Prostate gland (tissue), 2 donors: ENCODE measurements around the gene UFC1. TPM values are rescaled to one million over a fixed set of nuclear protein-coding genes. Genes with fewer than 3 reads are reported as not detected.

Experiments
- DNase-seq: peaks from one replicate; pipeline ENCODE4 v3.0.0-alpha.2; 2019; ENCODE audit warnings: low spot score
- H3K27ac ChIP-seq, 2 donors: fragments of 200-600 bp; sonication (generic); 2 replicates each; pipeline ENCODE4 v1.5.1; 2017 to 2019
- H3K27me3 ChIP-seq: fragments of 200-600 bp; sonication (generic); replicated peaks from 2 replicates; pipeline ENCODE4 v1.5.1; 2019; ENCODE audit not compliant: insufficient read depth
- H3K36me3 ChIP-seq, 2 donors: fragments of 200-600 bp; sonication (generic); 1 replicate in 1 of 2; 2 replicates in 1 of 2; pipeline versions ENCODE4 v1.5.1 to v1.8.1; 2017 to 2019
- H3K4me1 ChIP-seq: fragments of 200-600 bp; sonication (generic); replicated peaks from 2 replicates; pipeline ENCODE4 v1.5.1; 2019
- H3K4me3 ChIP-seq, 2 donors: fragments of 200-600 bp; sonication (generic); 2 replicates each; pipeline ENCODE4 v1.5.1; 2017 to 2019
- H3K9me3 ChIP-seq: fragments of 200-600 bp; sonication (generic); 2 replicates; pipeline ENCODE4 v1.5.1; 2017
- POLR2A ChIP-seq: fragments of 450-650 bp; IDR thresholded peaks from one replicate; pipeline ENCODE4 v1.6.1; 2016; ENCODE audit warnings: antibody characterized with exemption, mild to moderate bottlenecking
- POLR2AphosphoS5 ChIP-seq: sonication (generic); formaldehyde crosslinking; IDR thresholded peaks from one replicate; pipeline ENCODE4 v1.6.1; 2017; ENCODE audit warnings: antibody characterized with exemption
- WGBS: methylation state at CpG from one replicate; pipeline ENCODE4 v1.1.5; 2018; 5-methylcytosine and 5-hydroxymethylcytosine counted together
- intact Hi-C: fragments of 100-400 bp; cut with DNase I; formaldehyde crosslinking; loops from one replicate; pipeline ENCODE4 v1.14.2; 2022
- total RNA-seq, 2 donors: library from RNA; depleted of rRNA; stranded (reverse); fragments of >200 nt; gene quantifications; one replicate each; pipeline ENCODE4 v1.1.0, GENCODE V29; 2016
- TF ChIP-seq, protein P1 (sequence below), 4 experiments: fragments of 200-600 bp in 2 of 4; fragments of 450-650 bp in 2 of 4; sonication (generic) in 2 of 4; IDR thresholded peaks; 1 replicate in 3 of 4; 2 replicates in 1 of 4; pipeline ENCODE4 v1.5.1; 2016 to 2019; ENCODE audit warnings: antibody characterized with exemption in 4 of 4, mild to moderate bottlenecking in 2 of 4, moderate library complexity in 2 of 4

Gene UFC1
- total RNA-seq, 2 donors from 2014 or later = 71.3 to 72.8 TPM

- Histone ChIP-seq H3K27me3 (no peaks in the 10 kb centered on the region), H3K36me3 (peaks cover 0 to 5% of the 10 kb centered on the region in 2 donors), H3K27ac (peak overlapping the region; percentile 84 to 87), H3K4me1 (no peaks in the 10 kb centered on the region), H3K4me3 (peak overlapping the region; percentile 75 to 77), H3K9me3 (no peaks in the 10 kb centered on the region)
- TF ChIP-seq, protein P1, sequence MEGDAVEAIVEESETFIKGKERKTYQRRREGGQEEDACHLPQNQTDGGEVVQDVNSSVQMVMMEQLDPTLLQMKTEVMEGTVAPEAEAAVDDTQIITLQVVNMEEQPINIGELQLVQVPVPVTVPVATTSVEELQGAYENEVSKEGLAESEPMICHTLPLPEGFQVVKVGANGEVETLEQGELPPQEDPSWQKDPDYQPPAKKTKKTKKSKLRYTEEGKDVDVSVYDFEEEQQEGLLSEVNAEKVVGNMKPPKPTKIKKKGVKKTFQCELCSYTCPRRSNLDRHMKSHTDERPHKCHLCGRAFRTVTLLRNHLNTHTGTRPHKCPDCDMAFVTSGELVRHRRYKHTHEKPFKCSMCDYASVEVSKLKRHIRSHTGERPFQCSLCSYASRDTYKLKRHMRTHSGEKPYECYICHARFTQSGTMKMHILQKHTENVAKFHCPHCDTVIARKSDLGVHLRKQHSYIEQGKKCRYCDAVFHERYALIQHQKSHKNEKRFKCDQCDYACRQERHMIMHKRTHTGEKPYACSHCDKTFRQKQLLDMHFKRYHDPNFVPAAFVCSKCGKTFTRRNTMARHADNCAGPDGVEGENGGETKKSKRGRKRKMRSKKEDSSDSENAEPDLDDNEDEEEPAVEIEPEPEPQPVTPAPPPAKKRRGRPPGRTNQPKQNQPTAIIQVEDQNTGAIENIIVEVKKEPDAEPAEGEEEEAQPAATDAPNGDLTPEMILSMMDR (IDR thresholded peaks at IDR 0.05) = no peak
- no peak for TF ChIP-seq POLR2A
- WGBS = 14% methylated on average over 17 of the region's 17 CpGs
- no peak for DNase-seq
- intact Hi-C loops = no loop called here
These were observed 22.8 kb downstream of the UFC1 start for GRCh38 chr1:161176468-161177111.

DNA sequence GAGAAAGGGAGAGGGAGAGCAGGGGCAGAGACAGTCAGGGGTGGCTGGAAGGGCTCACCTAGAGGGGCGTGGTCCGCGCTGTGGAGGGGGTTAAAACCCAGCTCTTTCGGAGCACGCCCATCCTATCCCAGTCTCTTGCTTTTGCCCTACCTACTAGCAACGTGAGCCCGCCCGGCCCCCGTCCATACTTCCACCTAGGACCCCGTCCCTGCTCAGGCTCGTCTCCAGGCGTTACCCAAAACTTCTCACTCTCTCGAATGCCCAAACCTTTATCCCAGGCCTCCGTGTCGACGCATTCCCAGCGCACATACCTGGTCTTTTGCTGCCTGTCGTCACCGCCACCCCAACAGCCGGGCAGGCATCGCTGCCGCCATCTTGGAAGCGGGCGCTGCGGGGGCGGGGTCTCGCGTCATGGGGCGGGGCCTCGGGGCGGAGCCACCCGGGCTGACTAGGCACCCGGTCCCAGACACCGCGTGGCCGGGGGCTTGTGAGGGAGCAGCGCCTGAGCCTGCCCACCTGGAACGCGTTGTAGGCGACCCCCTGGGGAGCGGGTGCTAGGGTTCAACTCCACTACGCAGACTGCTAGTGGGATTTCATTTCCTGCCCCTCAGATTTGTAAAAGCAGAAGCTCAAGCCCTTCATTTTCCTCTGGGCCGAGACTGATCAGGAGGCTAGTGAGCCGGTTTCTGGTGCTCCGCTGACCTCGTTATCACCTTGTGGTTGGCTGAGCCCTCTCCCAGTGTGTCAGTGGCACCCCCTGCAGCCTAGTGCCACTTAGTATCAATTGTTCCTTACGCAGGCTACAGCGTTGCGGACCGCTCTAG, 23.5 kb downstream of the UFC1 start, which contains the start of gene B4GALT3:
Gene B4GALT3 (minus strand): TSS at position 396 of the 824 bp plus-strand sequence. CDS start 1,447 bp downstream, outside the sequence.
- intact Hi-C loops = no loop called here
- Histone ChIP-seq H3K36me3 (no peaks in the 10 kb centered on the region), H3K4me1 (no peaks in the 10 kb centered on the region), H3K27ac (peak within 1 kb of the TSS; percentile 84 to 87), H3K9me3 (no peaks in the 10 kb centered on the region), H3K27me3 (no peaks in the 10 kb centered on the region), H3K4me3 (peak within 1 kb of the TSS; percentile 75 to 77)
- 3% methylated on average over 28 of the region's 50 CpGs for whole genome bisulfite sequencing
- TF ChIP-seq POLR2AphosphoS5 = peak; percentile 89
- peak; percentile 70 for TF ChIP-seq POLR2A
- TF ChIP-seq, protein P1 (IDR thresholded peaks at IDR 0.05) = no peak
- DNase-seq = peak; percentile 84

- Histone ChIP-seq H3K4me1 (no peaks in the 10 kb centered on the region), H3K36me3 (no peaks in the 10 kb centered on the region), H3K27me3 (no peaks in the 10 kb centered on the region), H3K27ac (peak overlapping the region; percentile 84 to 87), H3K4me3 (peak overlapping the region; percentile 75 to 77), H3K9me3 (no peaks in the 10 kb centered on the region)
- DNase-seq = no peak
- intact Hi-C loops = no loop called here
- no peak for TF ChIP-seq POLR2AphosphoS5
- TF ChIP-seq, protein P1 (IDR thresholded peaks at IDR 0.05) = no peak
- no peak for TF ChIP-seq POLR2A
- 33% methylated on average over 9 of the region's 9 CpGs for WGBS
These were observed 24.1 kb downstream of the UFC1 start for GRCh38 chr1:161177936-161178244.

- Histone ChIP-seq H3K36me3 (no peaks in the 10 kb centered on the region), H3K27ac (no peak overlapping the region), H3K9me3 (no peaks in the 10 kb centered on the region), H3K4me3 (no peak overlapping the region), H3K4me1 (no peaks in the 10 kb centered on the region), H3K27me3 (no peaks in the 10 kb centered on the region)
- intact Hi-C loops = no loop called here
- DNase-seq = no peak
- WGBS = 65% methylated on average over 3 of the region's 3 CpGs
- TF ChIP-seq POLR2A (no peak), POLR2AphosphoS5 (no peak)
- TF ChIP-seq, protein P1 (IDR thresholded peaks at IDR 0.05) = no peak
These were observed 25.9 kb downstream of the UFC1 start for GRCh38 chr1:161179698-161180097.
